IPS-18a (cell line): ENCODE data around the gene TMLHE.
"Not testable (repeated sequence)": the region's sequence is repeated elsewhere in the genome, so short reads cannot be mapped to it uniquely, and the experiment has no call there.

Experiments used
- H3K27ac ChIP-seq: one replicate; pipeline ENCODE4 v1.5.1; 2013; ENCODE audit warnings: low read length
- H3K27me3 ChIP-seq: one replicate; pipeline ENCODE4 v1.6.1; 2013; ENCODE audit warnings: mild to moderate bottlenecking, low read length; ENCODE audit not compliant: control insufficient read depth, insufficient read depth
- H3K36me3 ChIP-seq: one replicate; pipeline ENCODE4 v1.6.1; 2013; ENCODE audit warnings: low read depth, low read length; ENCODE audit not compliant: control insufficient read depth
- H3K4me1 ChIP-seq: one replicate; pipeline ENCODE4 v1.6.1; 2013; ENCODE audit warnings: low read depth, low read length; ENCODE audit not compliant: control insufficient read depth
- H3K4me3 ChIP-seq: one replicate; pipeline ENCODE4 v1.5.1; 2013; ENCODE audit warnings: low read length
- H3K9ac ChIP-seq: one replicate; pipeline ENCODE4 v1.6.1; 2013; ENCODE audit warnings: mild to moderate bottlenecking, low read length, moderate library complexity
- H3K9me3 ChIP-seq: one replicate; pipeline ENCODE4 v1.6.1; 2013; ENCODE audit warnings: low read depth, low read length; ENCODE audit not compliant: control insufficient read depth

TMLHE gene

GRCh38 chrX:155611302-155611701 is 1.4 kb downstream of the TMLHE start:
- Histone ChIP-seq H3K4me3 (peak overlapping the region; percentile 84), H3K9me3 (peaks cover 26% of the 10 kb centered on the region), H3K9ac (no peak overlapping the region), H3K36me3 (no peaks in the 10 kb centered on the region), H3K27ac (no peak overlapping the region), H3K4me1 (no peaks in the 10 kb centered on the region), H3K27me3 (no peaks in the 10 kb centered on the region)

- H3K27ac ChIP-seq, result no peak overlapping the region
- H3K9me3 ChIP-seq, result peaks cover 31% of the 10 kb centered on the region
- no peak overlapping the region for H3K9ac ChIP-seq
- H3K36me3 ChIP-seq, result no peaks in the 10 kb centered on the region
- no peak overlapping the region for H3K4me3 ChIP-seq
- H3K4me1 ChIP-seq, result no peaks in the 10 kb centered on the region
- H3K27me3 ChIP-seq, result no peaks in the 10 kb centered on the region
These were observed 19.8 kb downstream of the TMLHE start for GRCh38 chrX:155592981-155593380.

- Histone ChIP-seq H3K27me3 (no peaks in the 10 kb centered on the region), H3K27ac (no peak overlapping the region), H3K4me1 (no peaks in the 10 kb centered on the region), H3K9ac (no peak overlapping the region), H3K9me3 (peaks cover 28% of the 10 kb centered on the region), H3K36me3 (no peaks in the 10 kb centered on the region), H3K4me3 (no peak overlapping the region)
These were observed 20.4 kb downstream of the TMLHE start for GRCh38 chrX:155592331-155592730.

GRCh38 chrX:155577682-155578081 is 35.1 kb downstream of the TMLHE start:
- Histone ChIP-seq H3K27ac (no peak overlapping the region), H3K4me1 (no peaks in the 10 kb centered on the region), H3K36me3 (no peaks in the 10 kb centered on the region), H3K27me3 (no peaks in the 10 kb centered on the region), H3K9me3 (peaks cover 9% of the 10 kb centered on the region), H3K9ac (no peak overlapping the region), H3K4me3 (no peak overlapping the region)

- Histone ChIP-seq H3K4me3 (no peak overlapping the region), H3K27me3 (no peaks in the 10 kb centered on the region), H3K4me1 (no peaks in the 10 kb centered on the region), H3K9ac (no peak overlapping the region), H3K9me3 (no peaks in the 10 kb centered on the region), H3K36me3 (no peaks in the 10 kb centered on the region), H3K27ac (no peak overlapping the region)
These were observed 49.7 kb downstream of the TMLHE start for GRCh38 chrX:155563099-155563498.

- Histone ChIP-seq H3K36me3 (no peaks in the 10 kb centered on the region), H3K9me3 (peaks cover 9% of the 10 kb centered on the region), H3K27ac (no peak overlapping the region), H3K9ac (no peak overlapping the region), H3K4me3 (no peak overlapping the region), H3K4me1 (no peaks in the 10 kb centered on the region), H3K27me3 (no peaks in the 10 kb centered on the region)
These were observed 67.9 kb downstream of the TMLHE start for GRCh38 chrX:155544881-155545280.

GRCh38 chrX:155535866-155536265 is 76.9 kb downstream of the TMLHE start:
- Histone ChIP-seq H3K36me3 (no peaks in the 10 kb centered on the region), H3K4me1 (no peaks in the 10 kb centered on the region), H3K4me3 (no peak overlapping the region), H3K9me3 (peaks cover 8% of the 10 kb centered on the region), H3K27ac (no peak overlapping the region), H3K27me3 (no peaks in the 10 kb centered on the region), H3K9ac (no peak overlapping the region)

- H3K36me3 ChIP-seq, result no peaks in the 10 kb centered on the region
- H3K4me3 ChIP-seq, result no peak overlapping the region
- no peaks in the 10 kb centered on the region for H3K27me3 ChIP-seq
- H3K4me1 ChIP-seq, result no peaks in the 10 kb centered on the region
- no peak overlapping the region for H3K9ac ChIP-seq
- peaks cover 4% of the 10 kb centered on the region for H3K9me3 ChIP-seq
- no peak overlapping the region for H3K27ac ChIP-seq
These were observed 78.0 kb downstream of the TMLHE start for GRCh38 chrX:155534800-155535199.

DNA sequence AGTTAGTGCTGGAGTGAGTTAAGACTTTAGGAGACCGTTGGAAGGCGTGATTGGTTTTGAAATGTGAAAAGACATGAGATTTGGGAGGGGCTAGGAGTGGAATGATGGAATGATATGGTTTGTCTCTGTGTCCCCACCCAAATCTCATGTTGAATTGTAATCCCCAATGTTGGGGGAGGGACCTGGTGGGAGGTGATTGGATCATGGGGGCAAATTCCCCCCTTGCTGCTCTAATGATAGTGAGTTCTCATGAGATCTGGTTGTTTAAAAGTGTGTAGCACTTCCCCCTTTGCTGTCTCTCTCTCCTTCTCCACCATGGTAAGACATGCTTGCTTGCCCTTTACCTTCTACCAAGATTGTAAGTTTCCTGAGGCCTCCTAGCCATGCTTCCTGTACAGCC is 85.7 kb downstream of the TMLHE start:
- H3K4me3 ChIP-seq, H3K27ac ChIP-seq, H3K4me1 ChIP-seq, H3K9ac ChIP-seq, H3K36me3 ChIP-seq, H3K27me3 ChIP-seq: not testable (repeated sequence)
- H3K9me3 ChIP-seq, result peaks cover 55% of the 10 kb centered on the region

GRCh38 chrX:155514225-155514624 is 98.5 kb downstream of the TMLHE start:
- H3K27ac ChIP-seq, result no peak overlapping the region
- H3K9ac ChIP-seq, result no peak overlapping the region
- H3K4me3 ChIP-seq, result no peak overlapping the region
- no peaks in the 10 kb centered on the region for H3K27me3 ChIP-seq
- peaks cover 9% of the 10 kb centered on the region for H3K9me3 ChIP-seq
- H3K36me3 ChIP-seq, result no peaks in the 10 kb centered on the region
- no peaks in the 10 kb centered on the region for H3K4me1 ChIP-seq

GRCh38 chrX:155505296-155505695 is 107.5 kb downstream of the TMLHE start:
- Histone ChIP-seq H3K4me3 (no peak overlapping the region), H3K4me1 (no peaks in the 10 kb centered on the region), H3K9ac (no peak overlapping the region), H3K27me3 (no peaks in the 10 kb centered on the region), H3K36me3 (no peaks in the 10 kb centered on the region), H3K9me3 (peaks cover 8% of the 10 kb centered on the region), H3K27ac (no peak overlapping the region)

DNA sequence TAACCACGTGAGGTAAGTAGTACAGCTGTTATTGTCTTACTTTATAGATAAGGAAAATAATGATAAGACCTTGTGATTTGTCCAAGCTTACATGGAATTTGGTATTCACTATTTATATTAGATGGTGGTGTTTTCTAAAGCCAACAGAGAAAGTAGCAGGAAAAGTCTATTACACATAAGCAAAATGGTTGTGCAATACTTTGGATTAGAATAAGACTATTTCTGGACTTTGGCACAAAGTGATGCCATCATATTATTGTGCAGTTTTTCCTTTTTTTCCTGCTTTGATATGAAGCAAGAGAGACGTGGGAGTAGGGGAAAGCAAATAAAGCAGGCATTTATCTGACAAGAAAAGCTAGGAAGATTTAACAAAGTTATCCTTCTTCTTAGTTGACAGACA is 117.6 kb downstream of the TMLHE start:
- not testable (repeated sequence) for H3K9me3 ChIP-seq, H3K27ac ChIP-seq, H3K4me1 ChIP-seq, H3K27me3 ChIP-seq, H3K4me3 ChIP-seq, H3K9ac ChIP-seq, H3K36me3 ChIP-seq
